HCT116 (cell line): ENCODE data around the gene RPAP3. TPM values are rescaled to one million over a fixed set of nuclear protein-coding genes. Genes with fewer than 3 reads are reported as not detected.

ENCODE experiments used
- ATAC-seq: fragments of 200-7000 bp; cut with Tn5 transposase; 2 replicates; pipeline ENCODE4 v1.9.1; 2020; ENCODE audit warnings: mild to moderate bottlenecking, moderate library complexity
- BruUV-seq: library from RNA; stranded (reverse); fragments of 400-500 nt; replicated peaks from 2 replicates; lab custom pipeline; 2021; lab: Mats Ljungman, UMichigan
- CTCF ChIA-PET: fragments of 300-600 bp; sonication (Branson Sonifier 250); formaldehyde crosslinking; loops from one replicate; lab custom pipeline; 2021; ENCODE audit warnings: antibody characterized with exemption; lab: Charles Lee
- POLR2A ChIA-PET: fragments of 300-600, 350-600 bp; sonication (Branson Sonifier 250); formaldehyde crosslinking; loops from one replicate; lab custom pipeline; 2021; ENCODE audit warnings: antibody characterized with exemption; lab: Charles Lee
- RAD21 ChIA-PET, 2 experiments: fragments of 300-600 bp; sonication (Branson Sonifier 250); formaldehyde crosslinking; loops; one replicate each; lab custom pipeline; 2023; ENCODE audit warnings: low total read pairs in 2 of 2; ENCODE audit not compliant: uncharacterized antibody in 2 of 2, unreplicated experiment in 2 of 2, low non-redundant PET in 1 of 2; lab: Charles Lee
- DNase-seq: peaks from one replicate; pipeline ENCODE4 v3.0.0-alpha.2; 2010; ENCODE audit warnings: low read depth, low spot score
- H2AFZ ChIP-seq: fragments of 200-600 bp; shearing (Covaris generic), sonication (generic); 2 replicates; pipeline ENCODE4 v1.6.1; 2017; ENCODE audit warnings: low read depth, mixed run types, mixed read lengths, antibody characterized with exemption, low read length; ENCODE audit not compliant: poor library complexity, severe bottlenecking
- H3K27ac ChIP-seq: 2 replicates; pipeline ENCODE4 v1.5.1; 2012; ENCODE audit warnings: low read depth, low read length
- H3K27me3 ChIP-seq: fragments of 200-600 bp; sonication (generic); 2 replicates; pipeline ENCODE4 v1.6.1; 2016; ENCODE audit warnings: mixed run types, low read length, mixed read lengths; ENCODE audit not compliant: insufficient read depth
- H3K36me3 ChIP-seq, 2 experiments: fragments of 200-500 bp in 1 of 2; fragments of 200-600 bp in 1 of 2; sonication (Bioruptor generic) in 1 of 2; sonication (generic) in 1 of 2; 2 replicates each; pipeline versions ENCODE4 v1.5.1 to v1.6.1; 2014 to 2016; ENCODE audit warnings: low read length in 2 of 2, inconsistent platforms in 1 of 2, mixed read lengths in 1 of 2, mixed run types in 1 of 2; ENCODE audit not compliant: insufficient read depth in 2 of 2, control insufficient read depth in 1 of 2
- H3K4me1 ChIP-seq, 2 experiments: fragments of 200-600 bp in 1 of 2; sonication (generic) in 1 of 2; 2 replicates each; pipeline versions ENCODE4 v1.5.1 to v1.6.1; 2012 to 2017; ENCODE audit warnings: low read length in 2 of 2, inconsistent platforms in 1 of 2, mild to moderate bottlenecking in 1 of 2, mixed read lengths in 1 of 2, mixed run types in 1 of 2, moderate library complexity in 1 of 2; ENCODE audit not compliant: insufficient read depth in 2 of 2, control insufficient read depth in 1 of 2
- H3K4me2 ChIP-seq: fragments of 200-600 bp; sonication (generic); 2 replicates; pipeline ENCODE4 v1.6.1; 2017; ENCODE audit warnings: mixed run types, low read length, mixed read lengths
- H3K4me3 ChIP-seq, 2 experiments: fragments of 200-600 bp in 1 of 2; sonication (generic) in 1 of 2; replicated peaks in 1 of 2; 2 replicates each; pipeline ENCODE4 v1.5.1; 2011 to 2016; ENCODE audit warnings: low read length in 2 of 2, control low read depth in 1 of 2, low read depth in 1 of 2, mild to moderate bottlenecking in 1 of 2, mixed read lengths in 1 of 2, mixed run types in 1 of 2
- H3K79me2 ChIP-seq: fragments of 200-600 bp; sonication (generic); 2 replicates; pipeline ENCODE4 v1.6.1; 2017; ENCODE audit warnings: mild to moderate bottlenecking, mixed run types, low read length, moderate library complexity, mixed read lengths; ENCODE audit not compliant: insufficient read depth
- H3K9ac ChIP-seq: fragments of 200-600 bp; sonication (generic); 2 replicates; pipeline ENCODE4 v1.6.1; 2016; ENCODE audit warnings: low read length, mixed read lengths
- H3K9me2 ChIP-seq: fragments of 200-600 bp; sonication (generic), shearing (Covaris generic); 2 replicates; pipeline ENCODE4 v1.6.1; 2017; ENCODE audit warnings: mixed run types, mild to moderate bottlenecking, moderate library complexity; ENCODE audit not compliant: insufficient read depth
- H3K9me3 ChIP-seq, 2 experiments: fragments of 200-500 bp in 1 of 2; fragments of 200-600 bp in 1 of 2; sonication (Bioruptor generic) in 1 of 2; sonication (generic) in 1 of 2; 2 replicates each; pipeline ENCODE4 v1.6.1; 2014 to 2017; ENCODE audit warnings: low read length in 2 of 2, mixed read lengths in 2 of 2, inconsistent platforms in 1 of 2, low read depth in 1 of 2, mild to moderate bottlenecking in 1 of 2, mixed run types in 1 of 2, moderate library complexity in 1 of 2; ENCODE audit not compliant: control insufficient read depth in 1 of 2, insufficient read depth in 1 of 2
- H4K20me1 ChIP-seq: fragments of 200-600 bp; sonication (generic), shearing (Covaris generic); 2 replicates; pipeline ENCODE4 v1.6.1; 2017; ENCODE audit warnings: mixed run types, mild to moderate bottlenecking, moderate library complexity; ENCODE audit not compliant: insufficient read depth
- CEBPB ChIP-seq: IDR thresholded peaks from 2 replicates; pipeline ENCODE4 v1.6.1; 2012; ENCODE audit warnings: low read depth
- ELF1 ChIP-seq: IDR thresholded peaks from 2 replicates; pipeline ENCODE4 v1.6.1; 2012; ENCODE audit warnings: low read depth, borderline replicate concordance
- EZH2phosphoT487 ChIP-seq: fragments of 200-600 bp; IDR thresholded peaks from 2 replicates; pipeline ENCODE4 v1.6.1; 2018; ENCODE audit warnings: antibody characterized with exemption, borderline replicate concordance
- FOSL1 ChIP-seq: IDR thresholded peaks from 2 replicates; pipeline ENCODE4 v1.6.1; 2012; ENCODE audit warnings: low read depth
- JUND ChIP-seq: IDR thresholded peaks from 2 replicates; pipeline ENCODE4 v1.6.1; 2012
- POLR2A ChIP-seq: IDR thresholded peaks from 2 replicates; pipeline ENCODE4 v1.7.0; 2011; ENCODE audit warnings: borderline replicate concordance; ENCODE audit not compliant: insufficient read depth, insufficient read length; ENCODE audit errors: extremely low read depth
- POLR2AphosphoS5 ChIP-seq: IDR thresholded peaks from 2 replicates; pipeline ENCODE4 v1.6.1; 2011; ENCODE audit warnings: mild to moderate bottlenecking, low read depth, low read length, moderate library complexity
- RAD21 ChIP-seq: IDR thresholded peaks from 2 replicates; pipeline ENCODE4 v1.6.1; 2012; ENCODE audit warnings: low read depth, mild to moderate bottlenecking
- SIN3A ChIP-seq: IDR thresholded peaks from 2 replicates; pipeline ENCODE4 v1.6.1; 2012; ENCODE audit warnings: low read depth
- SRF ChIP-seq: IDR thresholded peaks from 2 replicates; pipeline ENCODE4 v1.6.1; 2012; ENCODE audit warnings: low read depth
- TCF7L2 ChIP-seq: IDR thresholded peaks from 2 replicates; pipeline ENCODE4 v1.7.0; 2011; ENCODE audit warnings: borderline replicate concordance, inconsistent platforms; ENCODE audit not compliant: insufficient read depth, insufficient read length; ENCODE audit errors: extremely low read depth
- YY1 ChIP-seq: IDR thresholded peaks from 2 replicates; pipeline ENCODE4 v1.6.1; 2011; ENCODE audit warnings: low read length, low read depth, moderate library complexity, mild to moderate bottlenecking; ENCODE audit not compliant: insufficient replicate concordance; ENCODE audit errors: extremely low read depth
- ZFX ChIP-seq: fragments of 450-650 bp; IDR thresholded peaks from 2 replicates; pipeline ENCODE4 v1.6.1; 2017
- ZNF274 ChIP-seq: fragments of 200-500 bp; sonication (Bioruptor generic); IDR thresholded peaks from 2 replicates; pipeline ENCODE4 v1.6.1; 2014; ENCODE audit warnings: mild to moderate bottlenecking, low read depth, low read length, inconsistent platforms
- intact Hi-C: fragments of 100-400 bp; cut with micrococcal nuclease; formaldehyde crosslinking; loops from 2 replicates; pipeline ENCODE4 v1.10.0; 2022
- total RNA-seq: library from RNA; stranded (reverse); gene quantifications from one replicate; pipeline ENCODE4 v1.2.1, GENCODE V29; 2021; ENCODE audit not compliant: unreplicated experiment

The RPAP3 gene
- total RNA-seq, 1 experiment from 2014 or later, result 48.3 TPM

GRCh38 chr12:47615711-47616110, 90.1 kb downstream of the RPAP3 start:
- no peak overlapping the region for H3K4me3 ChIP-seq
- H2AFZ ChIP-seq, result no peak overlapping the region
- no peaks in the 10 kb centered on the region for H3K27me3 ChIP-seq
- H3K4me2 ChIP-seq, result no peak overlapping the region
- no peak for DNase-seq
- CTCF ChIA-PET, result interaction anchor here (1.3 kb wide), 1 partner anchor 21 kb away, joined by 4 read pairs; no protein-coding TSS in a partner anchor
- no peaks in the 10 kb centered on the region for H3K4me1 ChIP-seq
- H3K9ac ChIP-seq, result no peak overlapping the region
- POLR2A ChIA-PET, result no interaction called here
- H3K9me3 ChIP-seq, result peaks cover 9 to 16% of the 10 kb centered on the region in 2 experiments; a peak in 2 of 4 replicates
- H3K27ac ChIP-seq, result no peak overlapping the region
- no peaks in the 10 kb centered on the region for H3K79me2 ChIP-seq
- H3K9me2 ChIP-seq, result no peaks in the 10 kb centered on the region
- RAD21 ChIA-PET, result no interaction called here
- ATAC-seq, result no peak
- BruUV-seq, result no TSS peak
- TF ChIP-seq EZH2phosphoT487 (no peak), SIN3A (no peak)
- TF ChIP-seq, all 23 proteins: peak for 0
- Histone ChIP-seq H4K20me1 (no peaks in the 10 kb centered on the region), H3K36me3 (no peaks in the 10 kb centered on the region)
- intact Hi-C loops, result no loop called here

- H3K4me3 ChIP-seq, result no peak overlapping the region
- BruUV-seq, result no TSS peak
- POLR2A ChIA-PET, result no interaction called here
- H3K27ac ChIP-seq, result no peak overlapping the region
- no peaks in the 10 kb centered on the region for H3K79me2 ChIP-seq
- H2AFZ ChIP-seq, result no peak overlapping the region
- no peak for ATAC-seq
- intact Hi-C loops, result no loop called here
- H3K4me2 ChIP-seq, result no peak overlapping the region
- H3K27me3 ChIP-seq, result no peaks in the 10 kb centered on the region
- no peak for DNase-seq
- RAD21 ChIA-PET, result no interaction called here
- TF ChIP-seq JUND (no peak), ELF1 (no peak), POLR2A (no peak), RAD21 (no peak), POLR2AphosphoS5 (no peak), FOSL1 (no peak), CEBPB (no peak), ZFX (no peak), YY1 (no peak), ZNF274 (no peak), TCF7L2 (no peak), SRF (no peak)
- H3K36me3 ChIP-seq, result no peaks in the 10 kb centered on the region
- H3K9me2 ChIP-seq, result no peaks in the 10 kb centered on the region
- peaks cover 9 to 16% of the 10 kb centered on the region in 2 experiments; a peak in 2 of 4 replicates for H3K9me3 ChIP-seq
- no peak overlapping the region for H3K9ac ChIP-seq
- H3K4me1 ChIP-seq, result no peaks in the 10 kb centered on the region
- no peaks in the 10 kb centered on the region for H4K20me1 ChIP-seq
- CTCF ChIA-PET, result no interaction called here
Observed at GRCh38 chr12:47614521-47614920, 91.3 kb downstream of the RPAP3 start.
